ENCODE results near the gene LRRC1.

The LRRC1 gene

GRCh38 chr6:53866226-53866625 lies 71.4 kb downstream of the LRRC1 start:
- Histone ChIP-seq H3K27me3 (ENCODE audit: low read depth, low read length) (no peaks in the 10 kb centered on the region), H3K27ac (ENCODE audit: low read length) (no peak overlapping the region), H3K36me3 (ENCODE audit: control insufficient read depth in 1 of 2, insufficient read depth in 2 of 2, low read length in 2 of 2) (no peaks in the 10 kb centered on the region), H3K4me1 (ENCODE audit: control insufficient read depth in 1 of 2, insufficient read depth in 2 of 2, low read length in 2 of 2) (peaks cover 5 to 9% of the 10 kb centered on the region in 2 donors), H3K9me3 (ENCODE audit: control insufficient read depth in 1 of 2, low read length in 2 of 2) (no peaks in the 10 kb centered on the region), H3K4me3 (ENCODE audit: low read depth in 1 of 2, low read length in 2 of 2) (no peak overlapping the region)

- no peaks in the 10 kb centered on the region for H3K27me3 ChIP-seq (ENCODE audit: low read depth, low read length)
- H3K9me3 ChIP-seq (ENCODE audit: control insufficient read depth in 1 of 2, low read length in 2 of 2), result no peaks in the 10 kb centered on the region
- no peak overlapping the region for H3K4me3 ChIP-seq (ENCODE audit: low read depth in 1 of 2, low read length in 2 of 2)
- H3K27ac ChIP-seq (ENCODE audit: low read length), result no peak overlapping the region
- H3K4me1 ChIP-seq (ENCODE audit: control insufficient read depth in 1 of 2, insufficient read depth in 2 of 2, low read length in 2 of 2), result peaks cover 0 to 9% of the 10 kb centered on the region in 2 donors
- no peaks in the 10 kb centered on the region for H3K36me3 ChIP-seq (ENCODE audit: control insufficient read depth in 1 of 2, insufficient read depth in 2 of 2, low read length in 2 of 2)
Observed at GRCh38 chr6:53868626-53869025, 73.8 kb downstream of the LRRC1 start.

- Histone ChIP-seq H3K4me1 (ENCODE audit: control insufficient read depth in 1 of 2, insufficient read depth in 2 of 2, low read length in 2 of 2) (peaks cover 0 to under 1% of the 10 kb centered on the region in 2 donors), H3K9me3 (ENCODE audit: control insufficient read depth in 1 of 2, low read length in 2 of 2) (no peaks in the 10 kb centered on the region), H3K27ac (ENCODE audit: low read length) (no peak overlapping the region), H3K4me3 (ENCODE audit: low read depth in 1 of 2, low read length in 2 of 2) (no peak overlapping the region), H3K27me3 (ENCODE audit: low read depth, low read length) (no peaks in the 10 kb centered on the region), H3K36me3 (ENCODE audit: control insufficient read depth in 1 of 2, insufficient read depth in 2 of 2, low read length in 2 of 2) (no peaks in the 10 kb centered on the region)
Observed at GRCh38 chr6:53869964-53870363, 75.2 kb downstream of the LRRC1 start.

DNA sequence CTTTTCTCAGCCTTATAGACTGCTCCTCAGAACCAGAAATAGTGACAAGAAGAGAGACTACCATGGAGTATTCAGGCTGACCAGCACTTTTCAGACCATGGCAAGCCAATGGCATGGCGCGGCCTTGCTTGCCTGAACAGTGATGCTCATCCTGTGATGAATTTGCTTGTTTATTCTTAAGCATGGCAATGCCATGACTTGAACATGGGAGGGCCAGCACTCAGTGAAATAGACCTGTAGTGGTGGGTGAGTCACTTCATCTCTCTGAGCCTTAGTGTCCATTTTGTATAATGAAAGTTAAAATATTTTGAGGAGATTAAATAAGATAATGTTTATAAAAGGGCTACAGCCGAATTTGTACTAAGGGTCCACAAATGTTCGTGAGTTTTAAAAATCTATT lies 79.1 kb downstream of the LRRC1 start:
- H3K36me3 ChIP-seq (ENCODE audit: control insufficient read depth in 1 of 2, insufficient read depth in 2 of 2, low read length in 2 of 2), result no peaks in the 10 kb centered on the region
- no peaks in the 10 kb centered on the region for H3K9me3 ChIP-seq (ENCODE audit: control insufficient read depth in 1 of 2, low read length in 2 of 2)
- H3K27me3 ChIP-seq (ENCODE audit: low read depth, low read length), result no peaks in the 10 kb centered on the region
- no peak overlapping the region for H3K4me3 ChIP-seq (ENCODE audit: low read depth in 1 of 2, low read length in 2 of 2)
- H3K4me1 ChIP-seq (ENCODE audit: control insufficient read depth in 1 of 2, insufficient read depth in 2 of 2, low read length in 2 of 2), result no peaks in the 10 kb centered on the region
- no peak overlapping the region for H3K27ac ChIP-seq (ENCODE audit: low read length)

DNA sequence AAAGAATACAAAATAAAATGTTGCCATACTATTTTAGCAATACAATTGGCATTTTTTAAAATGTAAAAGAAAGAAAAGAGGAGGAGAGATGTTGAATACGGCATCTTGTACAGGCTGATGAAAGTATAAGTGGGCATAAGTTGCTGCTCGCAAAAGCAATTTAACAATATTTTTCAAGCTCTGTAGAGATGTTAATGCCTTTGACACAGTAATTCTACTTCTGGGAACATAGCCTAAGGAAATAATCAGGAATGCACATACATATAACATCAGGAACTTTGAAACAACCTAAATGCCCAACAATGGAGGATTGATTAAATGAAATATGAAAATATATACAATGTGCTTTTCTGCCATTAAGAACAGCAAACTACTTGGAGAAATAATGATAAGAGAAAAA lies 80.2 kb downstream of the LRRC1 start:
- H3K27me3 ChIP-seq (ENCODE audit: low read depth, low read length), result no peaks in the 10 kb centered on the region
- no peaks in the 10 kb centered on the region for H3K9me3 ChIP-seq (ENCODE audit: control insufficient read depth in 1 of 2, low read length in 2 of 2)
- H3K4me3 ChIP-seq (ENCODE audit: low read depth in 1 of 2, low read length in 2 of 2), result no peak overlapping the region
- no peaks in the 10 kb centered on the region for H3K36me3 ChIP-seq (ENCODE audit: control insufficient read depth in 1 of 2, insufficient read depth in 2 of 2, low read length in 2 of 2)
- no peak overlapping the region for H3K27ac ChIP-seq (ENCODE audit: low read length)
- H3K4me1 ChIP-seq (ENCODE audit: control insufficient read depth in 1 of 2, insufficient read depth in 2 of 2, low read length in 2 of 2), result no peaks in the 10 kb centered on the region

- no peak overlapping the region for H3K4me3 ChIP-seq (ENCODE audit: low read depth in 1 of 2, low read length in 2 of 2)
- H3K9me3 ChIP-seq (ENCODE audit: control insufficient read depth in 1 of 2, low read length in 2 of 2), result no peaks in the 10 kb centered on the region
- H3K27me3 ChIP-seq (ENCODE audit: low read depth, low read length), result no peaks in the 10 kb centered on the region
- H3K4me1 ChIP-seq (ENCODE audit: control insufficient read depth in 1 of 2, insufficient read depth in 2 of 2, low read length in 2 of 2), result no peaks in the 10 kb centered on the region
- H3K36me3 ChIP-seq (ENCODE audit: control insufficient read depth in 1 of 2, insufficient read depth in 2 of 2, low read length in 2 of 2), result no peaks in the 10 kb centered on the region
- H3K27ac ChIP-seq (ENCODE audit: low read length), result no peak overlapping the region
Observed at GRCh38 chr6:53877151-53877550, 82.3 kb downstream of the LRRC1 start.

DNA sequence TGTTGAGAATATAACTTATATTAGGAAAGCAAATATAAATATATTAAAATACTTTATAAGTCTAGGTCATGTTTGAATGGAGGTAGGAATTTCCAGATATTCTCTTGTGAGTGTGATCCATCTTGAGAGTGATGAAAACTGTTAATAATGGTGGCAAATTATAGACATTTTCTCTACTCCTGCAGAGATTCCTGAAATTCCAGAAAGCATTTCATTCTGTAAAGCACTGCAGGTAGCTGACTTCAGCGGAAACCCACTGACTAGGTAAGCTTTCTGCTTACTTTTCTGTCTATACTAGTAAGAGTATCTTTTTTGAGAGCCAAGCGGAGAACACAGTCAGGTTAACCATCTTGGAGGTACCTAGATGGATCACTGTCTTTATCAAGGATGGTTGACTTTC lies 84.0 kb downstream of the LRRC1 start:
- Histone ChIP-seq H3K4me1 (ENCODE audit: control insufficient read depth in 1 of 2, insufficient read depth in 2 of 2, low read length in 2 of 2) (no peaks in the 10 kb centered on the region), H3K27ac (ENCODE audit: low read length) (no peak overlapping the region), H3K36me3 (ENCODE audit: control insufficient read depth in 1 of 2, insufficient read depth in 2 of 2, low read length in 2 of 2) (peaks cover 0 to 4% of the 10 kb centered on the region in 2 donors), H3K4me3 (ENCODE audit: low read depth in 1 of 2, low read length in 2 of 2) (no peak overlapping the region), H3K9me3 (ENCODE audit: control insufficient read depth in 1 of 2, low read length in 2 of 2) (no peaks in the 10 kb centered on the region), H3K27me3 (ENCODE audit: low read depth, low read length) (no peaks in the 10 kb centered on the region)

DNA sequence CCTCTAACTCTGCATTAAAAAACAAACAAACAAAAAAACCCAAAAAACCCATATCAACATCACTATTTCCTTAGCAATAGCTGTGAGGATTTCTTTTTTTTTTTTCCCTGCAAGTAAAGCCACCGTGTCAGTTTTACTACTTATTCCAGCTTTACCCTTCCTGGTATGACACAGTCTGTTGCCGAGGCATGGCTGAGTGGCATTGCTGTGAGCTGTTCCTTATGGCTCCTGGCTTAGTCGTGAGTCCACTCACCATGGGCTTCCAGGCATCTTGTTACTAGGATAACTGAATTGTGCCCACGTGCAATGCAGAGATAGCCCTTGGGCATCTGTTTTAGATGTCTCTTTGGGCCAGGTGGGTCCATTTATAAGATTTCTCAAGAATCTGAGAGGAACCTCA lies 84.8 kb downstream of the LRRC1 start:
- Histone ChIP-seq H3K4me1 (ENCODE audit: control insufficient read depth in 1 of 2, insufficient read depth in 2 of 2, low read length in 2 of 2) (no peaks in the 10 kb centered on the region), H3K36me3 (ENCODE audit: control insufficient read depth in 1 of 2, insufficient read depth in 2 of 2, low read length in 2 of 2) (peaks cover 0 to 6% of the 10 kb centered on the region in 2 donors), H3K9me3 (ENCODE audit: control insufficient read depth in 1 of 2, low read length in 2 of 2) (no peaks in the 10 kb centered on the region), H3K4me3 (ENCODE audit: low read depth in 1 of 2, low read length in 2 of 2) (no peak overlapping the region), H3K27me3 (ENCODE audit: low read depth, low read length) (no peaks in the 10 kb centered on the region), H3K27ac (ENCODE audit: low read length) (no peak overlapping the region)

GRCh38 chr6:53887316-53887715 lies 92.5 kb downstream of the LRRC1 start:
- no peaks in the 10 kb centered on the region for H3K9me3 ChIP-seq (ENCODE audit: control insufficient read depth in 1 of 2, low read length in 2 of 2)
- H3K4me1 ChIP-seq (ENCODE audit: control insufficient read depth in 1 of 2, insufficient read depth in 2 of 2, low read length in 2 of 2), result no peaks in the 10 kb centered on the region
- no peak overlapping the region for H3K4me3 ChIP-seq (ENCODE audit: low read depth in 1 of 2, low read length in 2 of 2)
- peaks cover 0 to 6% of the 10 kb centered on the region in 2 donors for H3K36me3 ChIP-seq (ENCODE audit: control insufficient read depth in 1 of 2, insufficient read depth in 2 of 2, low read length in 2 of 2)
- no peaks in the 10 kb centered on the region for H3K27me3 ChIP-seq (ENCODE audit: low read depth, low read length)
- H3K27ac ChIP-seq (ENCODE audit: low read length), result no peak overlapping the region

DNA sequence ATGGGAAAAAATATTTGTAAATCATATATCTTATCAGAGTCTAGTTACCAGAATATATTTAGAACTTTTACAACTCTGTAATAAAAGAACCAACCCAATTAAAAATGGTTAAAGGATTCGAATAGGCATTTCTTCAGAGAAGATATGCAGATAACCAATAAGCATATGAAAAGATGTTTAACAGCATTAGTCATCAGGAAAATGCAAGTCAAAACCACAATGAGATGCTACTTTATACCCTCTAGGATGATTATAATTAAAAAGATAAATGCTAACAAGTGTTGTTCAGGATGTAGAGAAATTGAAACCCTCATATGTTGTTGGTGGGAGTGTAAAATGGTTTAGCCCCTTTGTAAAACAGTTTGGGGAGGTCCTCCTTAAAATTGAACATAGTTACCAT lies 94.1 kb downstream of the LRRC1 start:
- Histone ChIP-seq H3K4me3 (ENCODE audit: low read depth in 1 of 2, low read length in 2 of 2) (no peak overlapping the region), H3K4me1 (ENCODE audit: control insufficient read depth in 1 of 2, insufficient read depth in 2 of 2, low read length in 2 of 2) (peaks cover 0 to 3% of the 10 kb centered on the region in 2 donors), H3K27me3 (ENCODE audit: low read depth, low read length) (no peaks in the 10 kb centered on the region), H3K36me3 (ENCODE audit: control insufficient read depth in 1 of 2, insufficient read depth in 2 of 2, low read length in 2 of 2) (peaks cover 0 to under 1% of the 10 kb centered on the region in 2 donors), H3K27ac (ENCODE audit: low read length) (no peak overlapping the region), H3K9me3 (ENCODE audit: control insufficient read depth in 1 of 2, low read length in 2 of 2) (no peaks in the 10 kb centered on the region)

GRCh38 chr6:53889365-53889764 lies 94.6 kb downstream of the LRRC1 start:
- peaks cover 0 to 6% of the 10 kb centered on the region in 2 donors for H3K4me1 ChIP-seq (ENCODE audit: control insufficient read depth in 1 of 2, insufficient read depth in 2 of 2, low read length in 2 of 2)
- no peaks in the 10 kb centered on the region for H3K27me3 ChIP-seq (ENCODE audit: low read depth, low read length)
- H3K27ac ChIP-seq (ENCODE audit: low read length), result no peak overlapping the region
- H3K36me3 ChIP-seq (ENCODE audit: control insufficient read depth in 1 of 2, insufficient read depth in 2 of 2, low read length in 2 of 2), result no peaks in the 10 kb centered on the region
- H3K4me3 ChIP-seq (ENCODE audit: low read depth in 1 of 2, low read length in 2 of 2), result no peak overlapping the region
- no peaks in the 10 kb centered on the region for H3K9me3 ChIP-seq (ENCODE audit: control insufficient read depth in 1 of 2, low read length in 2 of 2)

DNA sequence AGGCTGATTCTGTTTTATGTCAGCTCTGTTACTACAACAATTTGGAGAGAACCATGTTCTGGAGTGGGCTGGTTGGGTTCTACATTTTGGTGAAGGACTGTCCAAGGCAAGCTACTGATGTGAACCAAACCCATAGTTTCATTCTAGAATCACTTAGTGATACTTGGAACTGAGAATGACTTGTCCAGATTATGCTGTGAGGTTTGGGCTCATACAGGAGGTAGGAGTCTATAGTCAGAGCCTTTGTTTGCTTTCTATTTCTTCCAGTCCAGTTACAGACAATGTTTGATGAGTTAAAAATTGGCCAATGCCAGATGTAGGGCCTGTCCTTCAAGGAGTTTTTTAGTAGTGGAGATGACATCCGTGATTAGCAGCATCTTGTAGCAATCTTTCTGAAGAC lies 97.9 kb downstream of the LRRC1 start:
- H3K9me3 ChIP-seq (ENCODE audit: control insufficient read depth in 1 of 2, low read length in 2 of 2), result no peaks in the 10 kb centered on the region
- H3K4me3 ChIP-seq (ENCODE audit: low read depth in 1 of 2, low read length in 2 of 2), result no peak overlapping the region
- H3K36me3 ChIP-seq (ENCODE audit: control insufficient read depth in 1 of 2, insufficient read depth in 2 of 2, low read length in 2 of 2), result no peaks in the 10 kb centered on the region
- H3K4me1 ChIP-seq (ENCODE audit: control insufficient read depth in 1 of 2, insufficient read depth in 2 of 2, low read length in 2 of 2), result peaks cover 0 to 21% of the 10 kb centered on the region in 2 donors
- H3K27me3 ChIP-seq (ENCODE audit: low read depth, low read length), result no peaks in the 10 kb centered on the region
- H3K27ac ChIP-seq (ENCODE audit: low read length), result no peak overlapping the region

All from muscle layer of duodenum (tissue), 2 donors.